ENCODE results near the gene AK4. TPM values are rescaled to one million over a fixed set of nuclear protein-coding genes. Genes with fewer than 3 reads are reported as not detected.

AK4 gene
- total and polyA plus RNA-seq, 2 of the 4 experiments (the other 2 are of a cell fraction): 12.4 to 30.3 TPM

DNA sequence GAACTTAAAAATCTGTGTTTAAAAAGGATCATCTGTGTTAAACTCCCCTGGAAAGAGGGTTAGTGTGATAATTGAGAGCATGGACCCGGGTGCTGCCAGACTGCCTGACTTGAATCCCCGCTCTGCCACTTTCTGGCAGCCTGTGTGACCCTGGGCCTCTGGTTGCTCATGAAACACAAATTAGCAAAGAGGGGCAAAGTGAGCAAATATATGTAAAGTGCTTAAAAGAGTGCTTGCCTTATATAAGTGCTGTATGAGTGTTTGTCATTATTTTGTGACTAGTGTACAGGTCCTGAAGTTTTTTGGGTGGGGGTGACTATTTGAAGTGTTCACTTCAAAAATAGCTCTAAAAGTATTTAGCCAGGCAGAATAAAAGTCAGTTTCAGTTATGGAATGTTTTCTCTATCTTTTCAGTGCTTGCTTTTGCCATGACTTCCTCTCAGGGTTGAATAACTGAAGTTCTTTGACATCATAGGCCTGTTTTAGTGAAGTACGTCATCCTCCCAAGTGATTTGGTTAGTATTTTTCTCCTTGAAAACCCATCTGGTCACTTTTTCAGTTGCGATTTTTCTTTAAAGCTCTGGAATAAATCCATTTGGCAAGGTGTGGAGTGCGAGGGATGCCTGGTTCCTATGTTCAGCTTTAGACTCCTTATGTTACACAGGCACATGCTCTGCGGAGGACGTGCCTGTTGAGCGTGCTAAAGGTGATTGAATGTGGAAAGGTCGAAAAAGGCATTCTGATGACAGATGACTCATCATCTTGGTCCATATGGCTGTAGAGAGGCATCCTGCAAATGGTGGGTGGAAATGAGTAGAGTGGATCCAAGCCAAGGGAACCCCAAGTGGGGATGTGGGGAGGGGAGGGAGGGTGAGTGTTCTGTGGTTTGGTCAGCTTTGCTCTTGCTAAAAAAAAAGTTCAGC, 47.8 kb downstream of the AK4 start:
- no peak overlapping the region for H3K9ac ChIP-seq (ENCODE audit: low read depth, low read length)
- peak overlapping the region; percentile 15; the same call in 1 of the 2 replicates for H4K5ac ChIP-seq (ENCODE audit: low read depth, low read length)
- TF ChIP-seq RCOR1 (IDR thresholded peaks at IDR 0.05; ENCODE audit: insufficient replicate concordance, low read length) (no peak), FOS (IDR thresholded peaks at IDR 0.05; ENCODE audit: low read depth, low read length) (peak; percentile 59), BHLHE40 (IDR thresholded peaks at IDR 0.05; ENCODE audit: low read depth, low read length) (peak; percentile 64)
- CTCF ChIA-PET: no interaction called here
- no peak overlapping the region for H3K56ac ChIP-seq (ENCODE audit: extremely low read depth, insufficient read depth, low read length)
- ATAC-seq (ENCODE audit: low read depth): peak; percentile 38
- POLR2A ChIA-PET (ENCODE audit: unreplicated experiment): no interaction called here
- DNase-seq: peak; percentile 89
- intact Hi-C loops (cut with micrococcal nuclease): loop anchor here (5.0 kb wide), 1 partner anchor 48 kb away; the partner anchor contains the start of gene AK4
- peak overlapping the region; percentile 58; the same call in 1 of the 2 replicates for H3K4me2 ChIP-seq (ENCODE audit: low read depth, low read length)
- 55% methylated on average over 6 of the region's 9 CpGs; no CpG with 5 or more reads in 1 of the 2 experiments for WGBS, 2 experiments (ENCODE audit: extremely low coverage in 2 of 2, insufficient read length in 1 of 2)
- H2BK20ac ChIP-seq (ENCODE audit: low read depth, low read length): no peak overlapping the region
- peak overlapping the region; percentile 90 for H2BK5ac ChIP-seq (ENCODE audit: low read depth, low read length, poor library complexity, severe bottlenecking)
- H4K20me1 ChIP-seq (ENCODE audit: insufficient read depth, low read length): no peaks in the 10 kb centered on the region
- peaks cover 12% of the 10 kb centered on the region; the same call in 1 of the 2 replicates for H3K4me1 ChIP-seq (ENCODE audit: control insufficient read depth, insufficient read depth, low read length)
- no peak overlapping the region for H3K4ac ChIP-seq (ENCODE audit: low read depth, low read length)
- H3K4me3 ChIP-seq (ENCODE audit: insufficient read depth, low read depth, low read length): no peak overlapping the region
- H2AFZ ChIP-seq (replicated peaks; ENCODE audit: low read length, poor library complexity): no peak overlapping the region
- H3K23ac ChIP-seq (ENCODE audit: low read depth, low read length): no peak overlapping the region
- H3K27me3 ChIP-seq (ENCODE audit: control insufficient read depth, insufficient read depth, low read length): no peaks in the 10 kb centered on the region
- no peaks in the 10 kb centered on the region for H3K9me3 ChIP-seq (ENCODE audit: control insufficient read depth, insufficient read depth, low read length)
- no peak overlapping the region for H3K14ac ChIP-seq (replicated peaks; ENCODE audit: low read depth, low read length)
- H3K18ac ChIP-seq (ENCODE audit: low read depth, low read length): peak overlapping the region; percentile 45
- dilution Hi-C loops (cut with HindIII; ENCODE audit: low sequenced_read_pairs, unreplicated experiment): no loop called here
- H2AK9ac ChIP-seq (replicated peaks; ENCODE audit: low read depth, low read length, poor library complexity): peak overlapping the region; percentile 3
- H3K9me1 ChIP-seq (ENCODE audit: insufficient read depth, low read length): no peaks in the 10 kb centered on the region
- peak overlapping the region in 1 of 2 experiments; percentile 0; a peak in 2 of 4 replicates for H4K8ac ChIP-seq (ENCODE audit: low read depth in 2 of 2, low read length in 2 of 2)
- peak overlapping the region; percentile 58 for H3K27ac ChIP-seq (ENCODE audit: insufficient read depth, low read length)
- H3K79me1 ChIP-seq (ENCODE audit: low read depth in 1 of 2, low read length in 2 of 2): peaks cover 0 to 9% of the 10 kb centered on the region in 2 experiments; a peak in 2 of 4 replicates
- BruUV-seq (replicated peaks): no TSS peak
- no peaks in the 10 kb centered on the region for H3K36me3 ChIP-seq (ENCODE audit: control insufficient read depth, insufficient read depth, low read length)
- H2BK120ac ChIP-seq (ENCODE audit: low read depth, low read length): no peak overlapping the region
- H2BK15ac ChIP-seq (ENCODE audit: low read depth, low read length): 0 out of 3 replicates have a peak overlapping the region, but pooled peaks have one; percentile 66
- in situ Hi-C loops (cut with MboI; ENCODE audit: low sequenced_read_pairs): no loop called here
- H2AK5ac ChIP-seq (ENCODE audit: low read depth, low read length): no peak overlapping the region; the same call in 1 of the 2 replicates
- H4K91ac ChIP-seq (ENCODE audit: insufficient read depth, low read depth, low read length): no peak overlapping the region; the same call in 1 of the 2 replicates

Data from IMR-90 (cell line).